GM18511 (cell line): ENCODE data around the gene WNK4.

ENCODE experiments used
- ATAC-seq: cut with Tn5 transposase; IDR thresholded peaks from one replicate; pipeline ENCODE4 v1.9.1; 2021; ENCODE audit warnings: mild to moderate bottlenecking, moderate library complexity; ENCODE audit not compliant: unreplicated experiment

The WNK4 gene

DNA sequence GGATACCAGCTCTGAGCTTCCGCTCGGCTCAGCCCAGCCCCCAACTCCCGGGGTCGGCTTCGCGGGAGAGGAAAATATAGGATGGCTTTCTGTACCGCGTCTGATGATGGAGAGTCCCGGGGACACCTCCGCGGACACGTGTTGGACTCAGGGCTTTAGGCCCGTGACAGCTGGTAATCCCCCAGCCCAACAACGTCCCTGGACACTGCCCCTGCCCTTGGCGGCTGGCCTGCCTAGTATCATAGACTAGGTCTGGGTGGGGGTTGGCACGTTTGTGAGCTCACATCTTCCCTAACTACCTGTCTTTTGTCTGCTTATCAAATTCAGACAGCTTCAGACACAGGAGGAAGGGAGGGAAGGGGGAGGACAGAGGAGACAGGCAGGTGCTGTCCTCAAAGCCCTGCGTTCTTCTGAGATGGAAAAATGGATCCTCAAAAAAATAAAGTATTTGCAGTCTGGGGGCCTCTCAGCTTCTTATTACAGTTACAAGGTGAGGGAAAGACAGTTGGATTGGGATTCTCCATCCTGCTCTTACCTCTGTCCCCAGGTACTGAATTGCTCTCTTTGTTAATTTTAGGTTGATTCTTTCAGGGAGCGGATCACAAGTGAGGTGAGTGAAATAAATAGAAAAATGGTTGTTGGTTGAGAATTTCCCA is 53.5 kb downstream of the WNK4 start:
- ATAC-seq = peak; percentile 8

DNA sequence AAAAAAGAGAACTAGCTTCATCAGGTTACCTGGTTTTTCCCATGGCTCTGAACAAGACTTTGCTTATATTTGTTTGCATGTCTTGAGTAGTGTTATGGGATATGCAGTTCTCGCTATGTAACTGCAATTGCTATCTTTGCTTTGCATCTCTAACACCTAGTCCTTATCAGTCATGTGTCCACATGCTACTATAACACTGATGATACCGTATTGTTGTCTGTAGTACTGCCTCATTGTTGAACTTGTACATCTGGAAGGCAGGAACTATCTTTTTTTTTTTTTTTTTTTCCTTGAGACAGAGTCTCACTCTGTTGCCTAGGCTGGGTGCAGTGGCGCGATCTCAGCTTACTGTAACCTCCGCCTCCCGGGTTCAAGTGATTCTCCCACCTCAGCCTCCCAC is 55.3 kb downstream of the WNK4 start:
- no peak for ATAC-seq

- ATAC-seq = no peak
These were observed 61.7 kb downstream of the WNK4 start for GRCh38 chr17:42841975-42842685.

- ATAC-seq = no peak
These were observed 63.0 kb downstream of the WNK4 start for GRCh38 chr17:42843358-42843934.

GRCh38 chr17:42844271-42844670 is 63.9 kb downstream of the WNK4 start, which contains the start of gene AOC2:
Gene AOC2 (plus strand): TSS chr17:42844580. CDS start chr17:42844627, 47 bp downstream.
- no peak for ATAC-seq

- ATAC-seq = no peak
These were observed 64.5 kb downstream of the WNK4 start for GRCh38 chr17:42844761-42845555.

GRCh38 chr17:42845556-42845917 is 65.1 kb downstream of the WNK4 start:
- ATAC-seq = no peak

DNA sequence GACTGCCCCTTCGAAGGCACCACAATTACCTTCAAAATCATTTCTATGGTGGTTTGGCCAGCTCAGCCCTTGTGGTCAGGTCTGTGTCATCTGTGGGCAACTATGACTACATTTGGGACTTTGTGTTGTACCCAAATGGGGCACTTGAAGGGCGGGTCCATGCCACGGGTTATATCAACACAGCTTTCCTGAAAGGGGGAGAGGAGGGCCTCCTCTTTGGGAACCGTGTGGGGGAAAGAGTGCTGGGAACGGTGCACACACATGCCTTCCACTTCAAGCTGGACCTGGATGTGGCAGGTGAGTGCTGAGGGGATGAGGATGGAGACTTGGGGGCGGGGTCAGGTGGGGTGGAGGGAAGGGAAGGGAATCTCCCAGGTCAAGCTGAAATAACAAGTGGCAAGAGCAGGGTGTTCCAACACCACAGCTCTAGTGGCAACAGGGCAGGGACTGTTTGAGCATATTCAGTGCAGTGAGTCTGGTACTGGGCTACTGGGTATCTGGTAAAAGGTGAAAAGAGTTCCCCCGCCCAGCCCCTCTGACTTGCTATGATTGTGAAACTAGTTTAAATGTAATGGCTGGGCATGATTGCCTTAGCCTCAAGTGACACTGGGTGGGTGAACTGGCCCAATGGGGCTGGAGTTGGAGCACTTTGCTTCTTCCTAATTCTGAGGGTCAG is 65.6 kb downstream of the WNK4 start:
- ATAC-seq = no peak
